ENCODE measurements around the gene LRFN2. TPM values are rescaled to one million over a fixed set of nuclear protein-coding genes. Genes with fewer than 3 reads are reported as not detected.

Gene LRFN2
- total RNA-seq, 3 donors from 2014 or later (not counting 1 experiment from before 2014, with no cell fraction given), result 3.0 to 3.6 (median 3.5) TPM

DNA sequence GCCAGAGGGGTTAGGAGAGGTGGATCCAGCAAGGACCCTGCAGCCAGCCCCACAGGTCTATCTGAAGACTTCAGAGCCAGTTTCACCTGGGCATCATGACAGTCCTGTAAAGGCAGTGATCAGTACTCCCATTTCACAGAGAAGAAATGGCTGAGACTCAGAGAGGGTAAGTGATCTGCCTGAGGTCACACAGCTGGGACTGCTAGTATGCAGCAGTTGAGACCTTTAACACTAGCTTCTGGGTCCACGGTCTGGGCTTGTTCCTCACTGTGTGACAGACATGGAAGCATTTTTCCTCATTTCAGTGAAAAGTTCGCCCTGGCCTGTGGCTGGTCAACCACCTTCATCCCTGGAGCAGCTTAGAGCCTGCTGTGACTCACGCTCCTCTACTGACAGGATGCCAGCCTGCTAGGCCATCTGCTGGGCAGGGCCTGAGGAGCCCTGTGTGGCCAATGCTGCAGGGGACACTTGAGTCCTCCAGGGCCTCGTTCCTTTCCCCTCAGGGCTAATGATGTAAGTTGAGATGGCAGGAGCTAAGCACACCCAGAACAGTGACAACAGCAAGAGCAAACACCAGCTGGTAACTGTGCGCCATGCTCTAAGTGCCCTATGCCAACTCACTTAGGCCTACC, 192.0 kb downstream of the LRFN2 start:
- H3K27ac ChIP-seq (ENCODE audit: low read length), result no peak overlapping the region
- TF ChIP-seq CTCF (IDR thresholded peaks at IDR 0.05), result no peak
- Mint-ChIP-seq H3K4me3 (peak overlapping the region; percentile 22), H3K27ac (peak overlapping the region in 1 of 2 donors; percentile 33), H3K4me1 (peaks cover 7 to 33% of the 10 kb centered on the region in 2 donors), H3K36me3 (no peaks in the 10 kb centered on the region), H3K27me3 (ENCODE audit: low read depth in 2 of 2) (peaks cover 0 to 3% of the 10 kb centered on the region in 2 donors), H3K9me3 (no peaks in the 10 kb centered on the region)
- intact Hi-C loops (cut with micrococcal nuclease), result no loop called here
- no peaks in the 10 kb centered on the region for H3K27me3 ChIP-seq (ENCODE audit: control insufficient read depth, insufficient read depth, low read length)
- H3K4me3 ChIP-seq (ENCODE audit: low read length), result no peak overlapping the region
- ATAC-seq, result no peak
- 80% methylated on average over 5 of the region's 5 CpGs for WGBS (ENCODE audit: insufficient coverage)
- peaks cover 10% of the 10 kb centered on the region for H3K4me1 ChIP-seq (ENCODE audit: control insufficient read depth, insufficient read depth, low read length)
- DNase-seq, result no peak
- H3K9me3 ChIP-seq (ENCODE audit: control insufficient read depth, insufficient read depth, low read length), result no peaks in the 10 kb centered on the region
- no peaks in the 10 kb centered on the region for H3K36me3 ChIP-seq (ENCODE audit: control insufficient read depth, insufficient read depth, low read length)

GRCh38 chr6:40394381-40394780, 192.8 kb downstream of the LRFN2 start:
- TF ChIP-seq CTCF (IDR thresholded peaks at IDR 0.05), result no peak
- no peak overlapping the region for H3K4me3 ChIP-seq (ENCODE audit: low read length)
- no peaks in the 10 kb centered on the region for H3K9me3 Mint-ChIP-seq
- H3K27ac Mint-ChIP-seq, result peak overlapping the region in 1 of 2 donors; percentile 33
- H3K27ac ChIP-seq (ENCODE audit: low read length), result no peak overlapping the region
- H3K27me3 Mint-ChIP-seq (ENCODE audit: low read depth in 2 of 2), result peaks cover 3 to 4% of the 10 kb centered on the region in 2 donors
- H3K27me3 ChIP-seq (ENCODE audit: control insufficient read depth, insufficient read depth, low read length), result no peaks in the 10 kb centered on the region
- no peaks in the 10 kb centered on the region for H3K36me3 Mint-ChIP-seq
- DNase-seq (no peak), ATAC-seq (no peak)
- intact Hi-C loops (cut with micrococcal nuclease), result no loop called here
- WGBS (ENCODE audit: insufficient coverage), result 88% methylated on average over 1 of the region's 1 CpG
- no peak overlapping the region for H3K4me3 Mint-ChIP-seq
- peaks cover 14% of the 10 kb centered on the region for H3K4me1 ChIP-seq (ENCODE audit: control insufficient read depth, insufficient read depth, low read length)
- H3K9me3 ChIP-seq (ENCODE audit: control insufficient read depth, insufficient read depth, low read length), result no peaks in the 10 kb centered on the region
- no peaks in the 10 kb centered on the region for H3K36me3 ChIP-seq (ENCODE audit: control insufficient read depth, insufficient read depth, low read length)
- H3K4me1 Mint-ChIP-seq, result peaks cover 15 to 35% of the 10 kb centered on the region in 2 donors

GRCh38 chr6:40393641-40394040, 193.5 kb downstream of the LRFN2 start:
- Mint-ChIP-seq H3K27me3 (ENCODE audit: low read depth in 2 of 2) (peaks cover 3 to 8% of the 10 kb centered on the region in 2 donors), H3K4me1 (peaks cover 22 to 41% of the 10 kb centered on the region in 2 donors), H3K36me3 (no peaks in the 10 kb centered on the region), H3K4me3 (no peak overlapping the region), H3K9me3 (no peaks in the 10 kb centered on the region), H3K27ac (peak overlapping the region in 1 of 2 donors; percentile 7)
- DNase-seq (no peak), ATAC-seq (peak in 1 of 3 donors; percentile 3)
- peaks cover 14% of the 10 kb centered on the region for H3K4me1 ChIP-seq (ENCODE audit: control insufficient read depth, insufficient read depth, low read length)
- intact Hi-C loops (cut with micrococcal nuclease), result no loop called here
- H3K4me3 ChIP-seq (ENCODE audit: low read length), result no peak overlapping the region
- no peak for TF ChIP-seq CTCF (IDR thresholded peaks at IDR 0.05)
- H3K27ac ChIP-seq (ENCODE audit: low read length), result no peak overlapping the region
- no peaks in the 10 kb centered on the region for H3K27me3 ChIP-seq (ENCODE audit: control insufficient read depth, insufficient read depth, low read length)
- no peaks in the 10 kb centered on the region for H3K9me3 ChIP-seq (ENCODE audit: control insufficient read depth, insufficient read depth, low read length)
- H3K36me3 ChIP-seq (ENCODE audit: control insufficient read depth, insufficient read depth, low read length), result no peaks in the 10 kb centered on the region
- 75% methylated on average over 5 of the region's 5 CpGs for WGBS (ENCODE audit: insufficient coverage)

- intact Hi-C loops (cut with micrococcal nuclease), result no loop called here
- H3K27ac Mint-ChIP-seq, result no peak overlapping the region
Measured at GRCh38 chr6:40392589-40392988, 194.6 kb downstream of the LRFN2 start.

More at GRCh38 chr6:40392589-40392988, 194.6 kb downstream of the LRFN2 start:
- no peaks in the 10 kb centered on the region for H3K36me3 Mint-ChIP-seq
- Histone ChIP-seq H3K27ac (ENCODE audit: low read length) (no peak overlapping the region), H3K36me3 (ENCODE audit: control insufficient read depth, insufficient read depth, low read length) (no peaks in the 10 kb centered on the region), H3K4me1 (ENCODE audit: control insufficient read depth, insufficient read depth, low read length) (peaks cover 14% of the 10 kb centered on the region), H3K9me3 (ENCODE audit: control insufficient read depth, insufficient read depth, low read length) (no peaks in the 10 kb centered on the region), H3K27me3 (ENCODE audit: control insufficient read depth, insufficient read depth, low read length) (no peaks in the 10 kb centered on the region), H3K4me3 (ENCODE audit: low read length) (no peak overlapping the region)
- H3K9me3 Mint-ChIP-seq, result no peaks in the 10 kb centered on the region
- DNase-seq (no peak), ATAC-seq (no peak)
- no peak for TF ChIP-seq CTCF (IDR thresholded peaks at IDR 0.05)
- WGBS (ENCODE audit: insufficient coverage), result 93% methylated on average over 16 of the region's 16 CpGs
- peaks cover 29 to 47% of the 10 kb centered on the region in 2 donors for H3K4me1 Mint-ChIP-seq
- H3K27me3 Mint-ChIP-seq (ENCODE audit: low read depth in 2 of 2), result peaks cover 3 to 8% of the 10 kb centered on the region in 2 donors
- no peak overlapping the region for H3K4me3 Mint-ChIP-seq

Data from natural killer cell (primary cell).